Liver (tissue), 9 donors: Measurements from ENCODE around the gene NINJ2. TPM values are rescaled to one million over a fixed set of nuclear protein-coding genes. Genes with fewer than 3 reads are reported as not detected.

Experiments
- DNase-seq: peaks from one replicate; pipeline ENCODE4 v3.0.0-alpha.2; 2017; ENCODE audit warnings: low spot score
- H3K27ac ChIP-seq, 2 donors: one replicate each; pipeline ENCODE4 v1.7.0; 2013; ENCODE audit warnings: inconsistent platforms in 2 of 2, low read length in 2 of 2, control low read depth in 1 of 2, low read depth in 1 of 2, mild to moderate bottlenecking in 1 of 2
- H3K27me3 ChIP-seq, 4 donors: one replicate each; pipeline versions ENCODE4 v1.6.1 to v1.7.0; 2013; ENCODE audit warnings: low read length in 3 of 4, inconsistent platforms in 1 of 4, mild to moderate bottlenecking in 1 of 4, moderate library complexity in 1 of 4; ENCODE audit not compliant: control insufficient read depth in 4 of 4, insufficient read depth in 4 of 4
- H3K36me3 ChIP-seq, 4 donors: one replicate each; pipeline versions ENCODE4 v1.6.1 to v1.7.0; 2013; ENCODE audit warnings: low read length in 3 of 4, mild to moderate bottlenecking in 3 of 4, low read depth in 1 of 4, moderate library complexity in 1 of 4; ENCODE audit not compliant: control insufficient read depth in 4 of 4, insufficient read depth in 3 of 4
- H3K4me1 ChIP-seq, 4 donors: one replicate each; pipeline versions ENCODE4 v1.6.1 to v1.7.0; 2013; ENCODE audit warnings: low read length in 3 of 4, mild to moderate bottlenecking in 3 of 4, moderate library complexity in 1 of 4; ENCODE audit not compliant: control insufficient read depth in 4 of 4, insufficient read depth in 4 of 4
- H3K4me3 ChIP-seq, 3 donors: one replicate each; pipeline versions ENCODE4 v1.6.1 to v1.7.0; 2013; ENCODE audit warnings: low read length in 3 of 3, control low read depth in 1 of 3, low read depth in 1 of 3, mild to moderate bottlenecking in 1 of 3
- H3K9ac ChIP-seq, 2 donors: one replicate each; pipeline ENCODE4 v1.7.0; 2013; ENCODE audit warnings: low read length in 2 of 2, mild to moderate bottlenecking in 2 of 2, moderate library complexity in 2 of 2, control low read depth in 1 of 2, low read depth in 1 of 2
- H3K9me3 ChIP-seq, 4 donors: one replicate each; pipeline versions ENCODE4 v1.6.1 to v1.7.0; 2013; ENCODE audit warnings: low read length in 3 of 4; ENCODE audit not compliant: control insufficient read depth in 4 of 4
- EGR1 ChIP-seq, 2 donors: IDR thresholded peaks; 2 replicates each; pipeline ENCODE4 v1.6.1; 2016 to 2018; ENCODE audit warnings: antibody characterized with exemption in 2 of 2, low read depth in 2 of 2
- FOXA1 ChIP-seq: IDR thresholded peaks from 2 replicates; pipeline ENCODE4 v1.6.1; 2016; ENCODE audit warnings: antibody characterized with exemption
- FOXA2 ChIP-seq: IDR thresholded peaks from 2 replicates; pipeline ENCODE4 v1.6.1; 2016; ENCODE audit warnings: antibody characterized with exemption
- GABPA ChIP-seq, 2 donors: IDR thresholded peaks in 1 of 2; conservative IDR thresholded peaks in 1 of 2; 2 replicates each; pipeline ENCODE4 v1.6.1; 2016; ENCODE audit warnings: antibody characterized with exemption in 2 of 2, mild to moderate bottlenecking in 1 of 2, moderate library complexity in 1 of 2
- HNF4A ChIP-seq, 2 donors: conservative IDR thresholded peaks; 2 replicates each; pipeline ENCODE4 v1.6.1; 2016; ENCODE audit warnings: antibody characterized with exemption in 2 of 2, mild to moderate bottlenecking in 2 of 2
- HNF4G ChIP-seq: IDR thresholded peaks from 2 replicates; pipeline ENCODE4 v1.6.1; 2016; ENCODE audit warnings: antibody characterized with exemption
- JUND ChIP-seq, 2 donors: IDR thresholded peaks; 2 replicates each; pipeline ENCODE4 v1.6.1; 2016; ENCODE audit warnings: antibody characterized with exemption in 2 of 2
- NR2F2 ChIP-seq: IDR thresholded peaks from 2 replicates; pipeline ENCODE4 v1.6.1; 2016; ENCODE audit warnings: antibody characterized with exemption
- RAD21 ChIP-seq, 2 donors: IDR thresholded peaks; 2 replicates each; pipeline ENCODE4 v1.6.1; 2016; ENCODE audit warnings: antibody characterized with exemption in 2 of 2, mild to moderate bottlenecking in 2 of 2
- RXRA ChIP-seq, 2 donors: IDR thresholded peaks; 2 replicates each; pipeline ENCODE4 v1.6.1; 2017 to 2018; ENCODE audit warnings: antibody characterized with exemption in 2 of 2, mild to moderate bottlenecking in 1 of 2
- SP1 ChIP-seq: IDR thresholded peaks from 2 replicates; pipeline ENCODE4 v1.6.1; 2018; ENCODE audit warnings: antibody characterized with exemption, mild to moderate bottlenecking
- TAF1 ChIP-seq: conservative IDR thresholded peaks from 2 replicates; pipeline ENCODE4 v1.6.1; 2016; ENCODE audit warnings: antibody characterized with exemption, mild to moderate bottlenecking
- YY1 ChIP-seq: IDR thresholded peaks from 2 replicates; pipeline ENCODE4 v1.6.1; 2016; ENCODE audit warnings: antibody characterized with exemption, mild to moderate bottlenecking
- WGBS: extraction: QIAGEN DNeasy Blood & Tissue Kit; methylation state at CpG from one replicate; pipeline ENCODE4 v1.1.7; 2013; 5-methylcytosine and 5-hydroxymethylcytosine counted together
- polyA plus RNA-seq, 2 donors: library from polyadenylated mRNA; stranded (reverse) in 1 of 2; unstranded in 1 of 2; fragments of 200-250 nt in 1 of 2; fragments of >200 nt in 1 of 2; fragmentation: Nextera tagmentation in 1 of 2; extraction: Ambion mirVana in 1 of 2; gene quantifications; one replicate each; pipeline versions ENCODE4 v1.2.1 to v1.2.3, GENCODE V29; 2013 to 2015
- total RNA-seq, 2 donors: library from RNA; depleted of rRNA; stranded (reverse); fragments of >200 nt; gene quantifications; one replicate each; pipeline ENCODE4 v1.2.3, GENCODE V29; 2014
- TF ChIP-seq, protein P1 (sequence below): IDR thresholded peaks from 2 replicates; pipeline ENCODE4 v1.6.1; 2016; ENCODE audit warnings: antibody characterized with exemption, mild to moderate bottlenecking
- TF ChIP-seq, protein P2 (sequence below): fragments of 150-350 bp; IDR thresholded peaks from 2 replicates; pipeline ENCODE4 v1.5.1; 2017; ENCODE audit warnings: improper control_type of control experiment, low read depth, low read length; ENCODE audit not compliant: missing input control
- TF ChIP-seq, protein P3 (sequence below): IDR thresholded peaks from 2 replicates; pipeline ENCODE4 v1.6.1; 2016; ENCODE audit warnings: antibody characterized with exemption
- TF ChIP-seq, protein P4 (sequence below): IDR thresholded peaks from 2 replicates; pipeline ENCODE4 v1.6.1; 2016; ENCODE audit warnings: antibody characterized with exemption
- TF ChIP-seq, protein P5 (sequence below): IDR thresholded peaks from 2 replicates; pipeline ENCODE4 v1.6.1; 2016; ENCODE audit warnings: antibody characterized with exemption
- donor health status: healthy.
- donor health status: healthy.
- donor health status: healthy.
- donor health status: healthy.
- donor health status: healthy.

The NINJ2 gene
- total and polyA plus RNA-seq, 4 donors: 6.7 to 16.5 (median 15.4) TPM

DNA sequence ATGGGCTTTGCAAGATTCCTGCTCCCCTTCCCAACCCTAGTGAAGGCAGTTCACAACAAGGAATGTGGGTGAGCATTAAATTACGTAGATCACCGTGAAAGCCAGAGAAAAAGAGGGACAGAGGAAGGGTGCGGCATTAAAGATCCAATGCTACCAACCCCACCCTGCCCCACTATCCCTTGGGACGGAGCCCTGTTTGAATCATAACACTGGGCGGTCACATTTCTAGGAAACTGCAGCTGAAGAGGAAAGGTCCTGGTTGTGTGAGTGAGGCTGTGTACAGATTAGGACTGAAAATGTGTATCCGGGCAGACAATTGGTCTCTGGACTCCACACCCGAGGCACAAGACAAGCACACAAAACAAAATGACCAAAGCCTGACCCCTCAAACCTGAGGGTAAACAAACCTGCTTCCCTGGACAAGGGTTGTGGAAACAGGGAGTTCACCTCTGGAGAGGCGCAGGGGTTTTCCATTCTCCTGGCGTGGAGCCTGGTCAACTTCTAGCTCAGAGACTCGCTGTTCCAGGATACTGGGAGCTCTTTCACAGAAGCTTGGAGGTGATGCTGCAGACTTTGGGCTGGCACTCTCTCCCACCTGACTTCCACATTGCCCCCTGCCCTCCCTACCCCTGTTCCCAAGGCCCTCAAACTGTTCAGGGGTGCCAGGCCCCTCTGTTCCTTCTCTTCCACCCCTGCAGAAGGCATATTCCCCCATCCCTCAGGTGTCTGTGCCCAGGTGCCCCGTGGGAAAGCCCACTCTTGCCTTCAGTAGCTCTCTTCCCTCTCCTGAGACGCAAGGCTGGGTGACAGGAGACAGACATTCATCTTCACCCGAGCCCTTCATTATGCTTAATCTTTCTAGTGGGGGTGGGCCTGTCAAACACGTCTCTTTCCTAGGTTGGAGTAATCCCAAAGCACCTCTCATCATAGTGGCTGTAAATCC is 16.5 kb downstream of the NINJ2 start:
- Histone ChIP-seq H3K27ac (peak overlapping the region; percentile 85 to 86), H3K36me3 (no peaks in the 10 kb centered on the region), H3K9ac (peak overlapping the region; percentile 10 to 57), H3K4me1 (peaks cover 22 to 58% (median 44%) of the 10 kb centered on the region in 4 donors), H3K4me3 (no peak overlapping the region), H3K9me3 (no peaks in the 10 kb centered on the region), H3K27me3 (no peaks in the 10 kb centered on the region)
- TF ChIP-seq, protein P1, sequence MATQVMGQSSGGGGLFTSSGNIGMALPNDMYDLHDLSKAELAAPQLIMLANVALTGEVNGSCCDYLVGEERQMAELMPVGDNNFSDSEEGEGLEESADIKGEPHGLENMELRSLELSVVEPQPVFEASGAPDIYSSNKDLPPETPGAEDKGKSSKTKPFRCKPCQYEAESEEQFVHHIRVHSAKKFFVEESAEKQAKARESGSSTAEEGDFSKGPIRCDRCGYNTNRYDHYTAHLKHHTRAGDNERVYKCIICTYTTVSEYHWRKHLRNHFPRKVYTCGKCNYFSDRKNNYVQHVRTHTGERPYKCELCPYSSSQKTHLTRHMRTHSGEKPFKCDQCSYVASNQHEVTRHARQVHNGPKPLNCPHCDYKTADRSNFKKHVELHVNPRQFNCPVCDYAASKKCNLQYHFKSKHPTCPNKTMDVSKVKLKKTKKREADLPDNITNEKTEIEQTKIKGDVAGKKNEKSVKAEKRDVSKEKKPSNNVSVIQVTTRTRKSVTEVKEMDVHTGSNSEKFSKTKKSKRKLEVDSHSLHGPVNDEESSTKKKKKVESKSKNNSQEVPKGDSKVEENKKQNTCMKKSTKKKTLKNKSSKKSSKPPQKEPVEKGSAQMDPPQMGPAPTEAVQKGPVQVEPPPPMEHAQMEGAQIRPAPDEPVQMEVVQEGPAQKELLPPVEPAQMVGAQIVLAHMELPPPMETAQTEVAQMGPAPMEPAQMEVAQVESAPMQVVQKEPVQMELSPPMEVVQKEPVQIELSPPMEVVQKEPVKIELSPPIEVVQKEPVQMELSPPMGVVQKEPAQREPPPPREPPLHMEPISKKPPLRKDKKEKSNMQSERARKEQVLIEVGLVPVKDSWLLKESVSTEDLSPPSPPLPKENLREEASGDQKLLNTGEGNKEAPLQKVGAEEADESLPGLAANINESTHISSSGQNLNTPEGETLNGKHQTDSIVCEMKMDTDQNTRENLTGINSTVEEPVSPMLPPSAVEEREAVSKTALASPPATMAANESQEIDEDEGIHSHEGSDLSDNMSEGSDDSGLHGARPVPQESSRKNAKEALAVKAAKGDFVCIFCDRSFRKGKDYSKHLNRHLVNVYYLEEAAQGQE: peak; percentile 80
- TF ChIP-seq FOXA2: peak; percentile 84
- peak; percentile 71 for TF ChIP-seq TAF1
- TF ChIP-seq RAD21 (IDR thresholded peaks at IDR 0.05): peak; percentile 68 to 78
- peak; percentile 84 to 88 for TF ChIP-seq JUND (IDR thresholded peaks at IDR 0.05)
- TF ChIP-seq GABPA (IDR thresholded peaks at IDR 0.05 in 1 of 2, conservative IDR thresholded peaks at IDR 0.05 in 1 of 2): peak in 1 of 2 donors; percentile 61
- peak; percentile 99 for TF ChIP-seq SP1
- TF ChIP-seq HNF4G: peak; percentile 79
- TF ChIP-seq, protein P2, sequence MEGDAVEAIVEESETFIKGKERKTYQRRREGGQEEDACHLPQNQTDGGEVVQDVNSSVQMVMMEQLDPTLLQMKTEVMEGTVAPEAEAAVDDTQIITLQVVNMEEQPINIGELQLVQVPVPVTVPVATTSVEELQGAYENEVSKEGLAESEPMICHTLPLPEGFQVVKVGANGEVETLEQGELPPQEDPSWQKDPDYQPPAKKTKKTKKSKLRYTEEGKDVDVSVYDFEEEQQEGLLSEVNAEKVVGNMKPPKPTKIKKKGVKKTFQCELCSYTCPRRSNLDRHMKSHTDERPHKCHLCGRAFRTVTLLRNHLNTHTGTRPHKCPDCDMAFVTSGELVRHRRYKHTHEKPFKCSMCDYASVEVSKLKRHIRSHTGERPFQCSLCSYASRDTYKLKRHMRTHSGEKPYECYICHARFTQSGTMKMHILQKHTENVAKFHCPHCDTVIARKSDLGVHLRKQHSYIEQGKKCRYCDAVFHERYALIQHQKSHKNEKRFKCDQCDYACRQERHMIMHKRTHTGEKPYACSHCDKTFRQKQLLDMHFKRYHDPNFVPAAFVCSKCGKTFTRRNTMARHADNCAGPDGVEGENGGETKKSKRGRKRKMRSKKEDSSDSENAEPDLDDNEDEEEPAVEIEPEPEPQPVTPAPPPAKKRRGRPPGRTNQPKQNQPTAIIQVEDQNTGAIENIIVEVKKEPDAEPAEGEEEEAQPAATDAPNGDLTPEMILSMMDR: no peak
- peak; percentile 79 to 94 for TF ChIP-seq EGR1 (IDR thresholded peaks at IDR 0.05; ENCODE audit: low read depth in 2 of 2)
- TF ChIP-seq FOXA1: peak; percentile 96
- TF ChIP-seq, protein P3, sequence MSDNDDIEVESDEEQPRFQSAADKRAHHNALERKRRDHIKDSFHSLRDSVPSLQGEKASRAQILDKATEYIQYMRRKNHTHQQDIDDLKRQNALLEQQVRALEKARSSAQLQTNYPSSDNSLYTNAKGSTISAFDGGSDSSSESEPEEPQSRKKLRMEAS: peak; percentile 93
- TF ChIP-seq, protein P4, sequence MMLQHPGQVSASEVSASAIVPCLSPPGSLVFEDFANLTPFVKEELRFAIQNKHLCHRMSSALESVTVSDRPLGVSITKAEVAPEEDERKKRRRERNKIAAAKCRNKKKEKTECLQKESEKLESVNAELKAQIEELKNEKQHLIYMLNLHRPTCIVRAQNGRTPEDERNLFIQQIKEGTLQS: no peak
- peak; percentile 90 for TF ChIP-seq NR2F2
- TF ChIP-seq HNF4A (conservative IDR thresholded peaks at IDR 0.05): peak; percentile 97 to 98
- TF ChIP-seq YY1: peak; percentile 82
- TF ChIP-seq, protein P5, sequence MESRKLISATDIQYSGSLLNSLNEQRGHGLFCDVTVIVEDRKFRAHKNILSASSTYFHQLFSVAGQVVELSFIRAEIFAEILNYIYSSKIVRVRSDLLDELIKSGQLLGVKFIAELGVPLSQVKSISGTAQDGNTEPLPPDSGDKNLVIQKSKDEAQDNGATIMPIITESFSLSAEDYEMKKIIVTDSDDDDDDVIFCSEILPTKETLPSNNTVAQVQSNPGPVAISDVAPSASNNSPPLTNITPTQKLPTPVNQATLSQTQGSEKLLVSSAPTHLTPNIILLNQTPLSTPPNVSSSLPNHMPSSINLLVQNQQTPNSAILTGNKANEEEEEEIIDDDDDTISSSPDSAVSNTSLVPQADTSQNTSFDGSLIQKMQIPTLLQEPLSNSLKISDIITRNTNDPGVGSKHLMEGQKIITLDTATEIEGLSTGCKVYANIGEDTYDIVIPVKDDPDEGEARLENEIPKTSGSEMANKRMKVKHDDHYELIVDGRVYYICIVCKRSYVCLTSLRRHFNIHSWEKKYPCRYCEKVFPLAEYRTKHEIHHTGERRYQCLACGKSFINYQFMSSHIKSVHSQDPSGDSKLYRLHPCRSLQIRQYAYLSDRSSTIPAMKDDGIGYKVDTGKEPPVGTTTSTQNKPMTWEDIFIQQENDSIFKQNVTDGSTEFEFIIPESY: peak; percentile 93
- peak; percentile 97 to 99 for TF ChIP-seq RXRA (IDR thresholded peaks at IDR 0.05)
- peak; percentile 66 for DNase-seq
- 39% methylated on average over 14 of the region's 14 CpGs for WGBS
